Stimulated activated naive CD8-positive, alpha-beta T cell treated with anti-CD3 and anti-CD28 coated beads, Interleukin-15, Interleukin-2, amounts not matched to agents 100 ng/mL and 50 ng/mL, for 24 hours (primary cell): ENCODE measurements around the gene C12orf57.

ENCODE experiments used
- H3K27ac Mint-ChIP-seq: one replicate; pipeline ENCODE4 v1.8.0; 2021; ENCODE audit warnings: mild to moderate bottlenecking, mixed read lengths
- H3K27me3 Mint-ChIP-seq: one replicate; pipeline ENCODE4 v1.8.0; 2021; ENCODE audit warnings: mixed read lengths
- H3K36me3 Mint-ChIP-seq: one replicate; pipeline ENCODE4 v1.8.0; 2021; ENCODE audit warnings: low read depth, mixed read lengths
- H3K4me1 Mint-ChIP-seq: one replicate; pipeline ENCODE4 v1.8.0; 2021; ENCODE audit warnings: low read depth, mixed read lengths
- H3K4me3 Mint-ChIP-seq: one replicate; pipeline ENCODE4 v1.8.0; 2021; ENCODE audit warnings: mild to moderate bottlenecking, mixed read lengths
- H3K9me3 Mint-ChIP-seq: one replicate; pipeline ENCODE4 v1.8.0; 2021; ENCODE audit warnings: mixed read lengths

Gene C12orf57

DNA sequence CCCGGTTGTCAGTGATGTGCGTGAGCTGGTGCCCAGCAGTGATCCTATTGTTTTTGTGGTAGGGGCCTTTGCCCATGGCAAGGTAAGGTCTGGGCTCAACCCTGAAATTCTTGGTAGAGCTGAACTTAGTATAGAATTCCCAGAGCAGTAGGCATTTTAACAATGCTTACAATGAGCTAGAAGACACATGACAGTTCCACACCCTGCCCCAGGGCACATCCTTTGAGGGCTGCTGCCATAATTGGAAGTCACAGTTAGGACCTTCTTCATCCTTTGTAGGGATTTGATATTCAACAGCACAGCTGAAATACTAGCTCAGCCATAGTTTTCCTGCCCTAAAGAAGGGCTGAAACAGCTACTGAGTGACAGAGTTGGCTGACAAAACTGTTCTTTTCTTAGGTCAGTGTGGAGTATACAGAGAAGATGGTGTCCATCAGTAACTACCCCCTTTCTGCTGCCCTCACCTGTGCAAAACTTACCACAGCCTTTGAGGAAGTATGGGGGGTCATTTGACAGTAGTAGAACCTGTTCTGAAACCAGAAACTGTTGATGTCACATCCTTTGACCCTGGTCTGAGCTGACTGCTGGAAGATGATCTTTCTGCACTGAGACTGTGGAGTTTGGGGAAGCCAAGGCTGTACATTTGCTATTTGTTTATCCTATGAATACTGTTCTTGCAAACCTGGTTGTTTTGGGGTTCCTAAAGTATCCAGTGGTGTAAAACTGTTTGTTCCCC lies 31.6 kb downstream of the C12orf57 start:
- Mint-ChIP-seq H3K4me1 (peaks cover 37% of the 10 kb centered on the region), H3K27me3 (no peaks in the 10 kb centered on the region), H3K9me3 (no peaks in the 10 kb centered on the region), H3K4me3 (no peak overlapping the region), H3K36me3 (peaks cover 81% of the 10 kb centered on the region), H3K27ac (peak overlapping the region; percentile 78)

DNA sequence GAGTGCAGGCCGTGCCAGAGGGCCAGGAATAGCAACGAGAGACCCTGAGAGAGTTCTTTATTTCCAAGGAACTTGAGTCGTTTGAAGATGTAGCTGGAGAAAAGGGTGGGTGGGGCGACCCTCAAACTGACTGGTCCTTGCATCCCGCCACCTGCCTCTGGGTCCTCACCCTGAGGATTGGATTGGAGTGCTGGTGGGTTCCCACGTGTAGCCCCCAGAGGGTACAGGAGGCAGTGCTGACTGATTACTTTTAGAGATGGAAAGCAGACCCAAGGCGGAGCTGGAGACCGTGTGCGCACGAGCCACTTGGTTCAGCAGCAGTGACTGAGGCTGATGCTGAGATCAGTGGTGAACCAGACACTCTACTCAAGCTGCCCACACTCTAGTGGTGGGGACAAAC lies 33.8 kb downstream of the C12orf57 start:
- Mint-ChIP-seq H3K27ac (peak overlapping the region; percentile 36), H3K4me1 (peaks cover 19% of the 10 kb centered on the region), H3K4me3 (no peak overlapping the region), H3K27me3 (no peaks in the 10 kb centered on the region), H3K9me3 (no peaks in the 10 kb centered on the region), H3K36me3 (peaks cover 74% of the 10 kb centered on the region)

DNA sequence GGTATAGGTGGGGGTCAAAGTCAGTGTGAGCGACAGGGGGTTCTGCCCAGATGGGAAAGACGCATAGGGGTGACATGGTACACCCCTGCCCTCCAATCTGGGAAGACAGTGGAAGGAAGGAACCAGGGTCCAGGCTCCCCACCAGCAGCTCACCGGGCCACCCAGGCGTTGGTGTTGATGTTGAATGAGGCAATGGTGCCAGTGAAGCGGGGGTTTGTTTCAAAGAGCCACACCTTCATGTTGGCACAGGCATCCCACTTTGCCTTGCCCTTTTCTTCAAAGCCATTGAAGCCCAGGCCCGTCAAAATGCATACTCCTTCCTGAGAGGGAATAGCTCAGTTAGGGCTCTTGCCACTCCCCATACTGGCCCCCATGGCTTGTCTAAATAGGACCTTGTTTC lies 34.4 kb downstream of the C12orf57 start:
- H3K4me3 Mint-ChIP-seq = no peak overlapping the region
- H3K4me1 Mint-ChIP-seq = peaks cover 14% of the 10 kb centered on the region
- H3K27ac Mint-ChIP-seq = no peak overlapping the region
- H3K27me3 Mint-ChIP-seq = no peaks in the 10 kb centered on the region
- peaks cover 73% of the 10 kb centered on the region for H3K36me3 Mint-ChIP-seq
- no peaks in the 10 kb centered on the region for H3K9me3 Mint-ChIP-seq

DNA sequence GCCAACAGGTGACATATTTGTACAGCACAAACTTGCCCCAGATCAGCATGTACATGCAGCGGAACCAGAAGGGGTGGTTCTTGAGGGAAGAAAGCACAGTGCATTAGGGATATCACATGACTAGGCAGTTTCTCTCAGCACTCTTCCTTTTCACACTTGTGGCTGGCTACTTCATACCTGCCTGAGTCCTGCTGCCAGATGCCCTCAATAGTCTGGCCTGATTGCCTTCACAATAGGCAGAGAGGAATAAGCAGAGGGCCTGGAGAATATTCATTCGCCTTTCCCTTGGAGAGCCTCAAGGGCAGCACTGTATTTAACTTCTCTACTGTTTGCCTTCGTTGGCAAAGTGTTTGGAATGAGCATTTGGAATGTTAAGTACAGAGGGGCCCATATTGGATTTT lies 34.8 kb downstream of the C12orf57 start:
- no peaks in the 10 kb centered on the region for H3K27me3 Mint-ChIP-seq
- peaks cover 72% of the 10 kb centered on the region for H3K36me3 Mint-ChIP-seq
- H3K27ac Mint-ChIP-seq = no peak overlapping the region
- peaks cover 10% of the 10 kb centered on the region for H3K4me1 Mint-ChIP-seq
- H3K4me3 Mint-ChIP-seq = no peak overlapping the region
- no peaks in the 10 kb centered on the region for H3K9me3 Mint-ChIP-seq

DNA sequence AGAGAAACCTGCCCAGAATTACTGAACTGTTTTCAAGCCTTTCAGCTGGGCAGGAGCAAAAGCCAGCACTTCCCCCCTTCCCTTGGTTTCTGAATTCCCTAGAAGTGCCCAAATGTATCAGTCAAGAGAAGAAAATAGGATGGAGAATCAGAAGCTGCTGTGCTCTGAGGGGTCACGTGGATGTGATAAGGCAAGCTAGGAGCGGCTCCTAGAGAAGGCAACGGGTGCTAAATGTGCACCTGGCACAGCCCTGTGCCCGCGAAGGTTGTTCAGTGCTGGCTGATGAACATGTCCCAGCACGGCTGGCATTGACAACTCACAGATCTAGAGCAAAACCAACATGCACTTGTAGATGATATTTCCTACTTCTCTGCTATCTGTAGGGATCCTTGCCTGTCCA lies 35.2 kb downstream of the C12orf57 start:
- Mint-ChIP-seq H3K4me3 (no peak overlapping the region), H3K9me3 (no peaks in the 10 kb centered on the region), H3K27me3 (no peaks in the 10 kb centered on the region), H3K4me1 (peaks cover 6% of the 10 kb centered on the region), H3K27ac (peak overlapping the region; percentile 14), H3K36me3 (peaks cover 68% of the 10 kb centered on the region)

DNA sequence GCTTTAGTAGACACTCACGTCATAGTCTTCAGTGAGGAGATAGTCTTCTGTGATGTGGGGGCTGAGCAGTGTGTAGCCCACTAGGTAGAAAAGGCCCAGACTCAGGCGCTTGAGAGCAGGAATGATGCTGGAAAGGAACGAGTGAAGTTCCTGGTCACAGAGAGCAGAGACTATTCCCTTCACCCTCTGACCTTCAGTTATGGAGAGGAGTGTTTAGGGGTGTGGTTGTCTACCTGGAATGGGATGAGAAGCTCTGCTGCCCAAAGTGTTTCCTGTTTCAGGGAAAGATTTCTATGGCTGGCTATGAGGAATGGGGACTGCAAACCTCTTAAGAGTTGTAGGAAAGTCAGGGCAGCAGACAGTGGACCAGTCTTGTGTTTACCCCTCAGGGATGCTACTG lies 35.6 kb downstream of the C12orf57 start:
- peak overlapping the region; percentile 14 for H3K27ac Mint-ChIP-seq
- H3K36me3 Mint-ChIP-seq = peaks cover 64% of the 10 kb centered on the region
- no peaks in the 10 kb centered on the region for H3K27me3 Mint-ChIP-seq

DNA sequence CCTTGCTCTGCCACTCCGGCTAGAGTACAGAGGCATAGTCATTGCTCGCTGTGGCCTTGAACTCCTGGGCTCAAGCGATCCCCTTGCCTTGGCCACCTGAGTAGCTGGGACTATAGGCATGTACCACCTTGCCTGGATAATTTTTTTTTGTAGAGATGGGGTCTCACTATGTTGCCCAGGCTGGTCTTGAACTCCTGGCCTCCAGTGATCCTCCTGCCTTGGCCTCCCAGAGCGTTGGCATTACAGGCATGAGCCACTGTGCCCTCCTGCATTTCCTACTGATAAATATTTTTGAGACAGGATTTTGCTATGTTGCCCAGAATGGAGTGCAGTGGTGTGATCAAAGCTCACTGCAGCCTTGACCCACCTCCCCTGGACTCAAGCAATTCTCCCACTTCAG lies 36.3 kb downstream of the C12orf57 start:
- no peak overlapping the region for H3K27ac Mint-ChIP-seq
- no peaks in the 10 kb centered on the region for H3K27me3 Mint-ChIP-seq
- peaks cover 4% of the 10 kb centered on the region for H3K4me1 Mint-ChIP-seq
- no peaks in the 10 kb centered on the region for H3K9me3 Mint-ChIP-seq
- H3K4me3 Mint-ChIP-seq = no peak overlapping the region
- H3K36me3 Mint-ChIP-seq = peaks cover 58% of the 10 kb centered on the region

More for the DNA sequence above, 35.6 kb downstream of the C12orf57 start:
- H3K4me3 Mint-ChIP-seq = no peak overlapping the region
- no peaks in the 10 kb centered on the region for H3K9me3 Mint-ChIP-seq
- H3K4me1 Mint-ChIP-seq = peaks cover 5% of the 10 kb centered on the region

DNA sequence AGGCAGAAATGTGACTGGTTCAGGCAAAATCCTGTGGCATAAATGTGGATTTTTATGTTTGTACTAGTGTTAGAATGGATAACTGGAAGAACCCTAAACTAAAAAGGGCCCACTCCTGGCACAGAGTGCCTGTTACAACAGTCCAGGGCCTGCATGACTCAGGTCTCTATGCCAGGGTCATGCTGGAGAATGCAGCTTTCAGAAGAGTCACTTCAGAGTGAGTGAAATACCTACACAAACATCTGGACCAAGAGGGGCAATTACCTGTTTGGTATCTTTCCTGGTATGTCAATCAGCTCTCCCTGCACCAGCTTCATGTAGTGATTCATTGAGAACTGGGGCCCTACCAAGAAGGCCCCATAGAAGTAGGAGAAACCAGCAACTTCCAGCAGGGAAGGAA lies 36.9 kb downstream of the C12orf57 start:
- Mint-ChIP-seq H3K9me3 (no peaks in the 10 kb centered on the region), H3K4me3 (no peak overlapping the region), H3K27ac (no peak overlapping the region), H3K36me3 (peaks cover 51% of the 10 kb centered on the region), H3K27me3 (no peaks in the 10 kb centered on the region), H3K4me1 (no peaks in the 10 kb centered on the region)

DNA sequence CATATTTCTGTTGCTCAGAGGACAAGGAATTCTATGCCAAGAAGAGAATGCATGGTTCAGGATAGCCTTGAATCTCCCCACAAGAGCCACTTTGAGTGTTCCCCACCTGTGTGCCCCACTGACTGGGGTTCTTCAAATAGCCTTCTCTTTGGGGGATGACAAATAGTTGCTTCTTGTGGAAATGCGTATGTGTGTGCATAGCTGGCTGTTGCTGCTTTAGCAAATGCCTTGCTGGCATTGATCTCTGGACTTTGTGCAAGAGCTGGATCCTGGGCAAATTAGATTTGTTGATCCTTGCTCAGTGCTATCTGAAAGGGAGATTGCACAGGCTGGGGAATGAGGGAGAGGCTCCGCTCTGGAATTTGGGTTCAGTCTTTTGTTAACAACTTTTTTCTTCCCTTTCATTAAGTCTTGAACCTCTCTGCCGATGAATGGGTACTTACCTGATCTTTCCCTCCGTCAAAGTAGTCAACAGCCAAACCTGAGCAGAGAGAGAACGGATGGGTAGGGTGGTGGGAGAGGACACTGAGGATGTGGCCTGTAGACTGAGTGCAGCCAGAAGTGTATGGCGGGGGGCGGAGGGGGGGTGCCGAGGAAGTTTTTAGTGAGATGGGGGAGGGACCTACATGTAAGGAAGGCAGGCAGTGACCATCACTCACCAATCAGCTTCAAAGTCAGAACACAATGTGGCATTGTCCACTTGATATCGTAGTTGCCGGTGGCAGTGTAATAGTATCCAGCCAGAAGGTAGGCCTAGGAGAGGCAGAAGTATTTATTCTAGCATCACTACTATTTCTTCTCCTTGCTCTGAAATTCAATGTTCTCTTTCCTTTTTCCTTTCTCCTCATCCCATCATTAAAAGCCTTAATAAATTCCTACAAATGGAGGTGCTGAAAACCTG lies 37.6 kb downstream of the C12orf57 start:
- no peaks in the 10 kb centered on the region for H3K27me3 Mint-ChIP-seq
- H3K27ac Mint-ChIP-seq = no peak overlapping the region

DNA sequence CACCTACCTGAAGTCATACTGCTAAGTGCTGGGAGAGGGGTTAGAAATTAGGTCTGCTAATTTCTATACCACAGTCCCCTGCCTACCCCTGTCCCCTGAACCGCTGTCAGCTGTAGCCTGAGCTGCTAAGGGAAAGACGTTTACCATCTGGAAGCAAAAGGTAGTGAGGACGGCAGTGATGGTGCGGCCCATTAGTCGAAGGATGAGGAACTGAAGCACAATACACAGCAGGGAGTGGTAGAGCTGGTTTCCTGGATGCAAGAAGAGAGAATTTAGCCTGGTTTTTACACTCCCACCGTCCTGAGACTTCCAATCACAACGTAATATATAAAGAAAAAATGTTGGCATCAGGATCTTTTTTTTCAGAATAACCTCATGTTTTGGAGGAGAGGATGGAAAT lies 38.7 kb downstream of the C12orf57 start:
- Mint-ChIP-seq H3K27me3 (no peaks in the 10 kb centered on the region), H3K4me3 (no peak overlapping the region), H3K4me1 (no peaks in the 10 kb centered on the region), H3K9me3 (no peaks in the 10 kb centered on the region), H3K27ac (no peak overlapping the region), H3K36me3 (peaks cover 41% of the 10 kb centered on the region)

More for the DNA sequence above, 37.6 kb downstream of the C12orf57 start:
- peaks cover 50% of the 10 kb centered on the region for H3K36me3 Mint-ChIP-seq
- H3K4me1 Mint-ChIP-seq = no peaks in the 10 kb centered on the region
- H3K4me3 Mint-ChIP-seq = no peak overlapping the region
- no peaks in the 10 kb centered on the region for H3K9me3 Mint-ChIP-seq

DNA sequence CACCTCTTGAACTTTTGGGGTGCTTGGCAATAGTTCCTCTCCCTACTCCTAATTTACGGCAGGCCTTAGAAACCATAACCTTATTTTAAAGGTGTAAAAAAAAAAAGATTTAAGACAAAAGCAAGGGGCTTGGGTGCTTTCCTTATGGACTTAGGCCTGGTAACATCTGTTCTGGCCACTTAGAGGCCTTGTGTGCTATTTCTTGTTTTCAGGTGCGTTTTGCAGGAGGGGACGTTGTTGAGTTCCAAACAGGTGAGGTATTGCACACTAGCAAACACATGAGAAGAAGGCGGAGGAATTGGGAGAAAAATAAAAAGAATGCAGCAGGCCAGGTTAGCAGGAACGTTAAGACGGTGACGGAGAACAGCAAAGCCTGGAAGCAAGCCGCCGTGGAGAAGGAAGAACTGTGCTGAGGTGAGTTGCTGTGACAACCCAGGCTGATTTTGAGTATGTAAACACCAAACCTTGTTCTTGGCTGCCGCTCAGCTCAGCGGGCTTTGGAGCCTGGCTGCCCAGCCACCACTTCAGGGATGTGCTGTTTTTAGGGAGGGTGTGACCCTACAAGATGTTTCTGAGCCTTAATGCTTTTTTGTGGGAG lies 44.2 kb downstream of the C12orf57 start:
- Mint-ChIP-seq H3K36me3 (peaks cover 36% of the 10 kb centered on the region), H3K27me3 (no peaks in the 10 kb centered on the region), H3K4me1 (no peaks in the 10 kb centered on the region), H3K4me3 (no peak overlapping the region), H3K9me3 (no peaks in the 10 kb centered on the region), H3K27ac (no peak overlapping the region)
